ENCODE measurements around the gene PRLH.

Gene PRLH

GRCh38 chr2:237575869-237576862 lies 9.8 kb downstream of the PRLH start:
- Histone ChIP-seq H3K9me2 (replicated peaks; ENCODE audit: low read depth, low read length) (no peaks in the 10 kb centered on the region), H3F3A (ENCODE audit: low read depth) (no peaks in the 10 kb centered on the region), H2AFZ (ENCODE audit: low read length) (no peak overlapping the region), H3K4me1 (ENCODE audit: insufficient read depth, low read length, poor library complexity, severe bottlenecking) (no peaks in the 10 kb centered on the region), H3K4me2 (ENCODE audit: low read depth, low read length, poor library complexity, severe bottlenecking) (no peak overlapping the region), H3K36me3 (ENCODE audit: insufficient read depth, low read length) (no peaks in the 10 kb centered on the region), H3K4me3 (ENCODE audit: low read length, poor library complexity, severe bottlenecking) (no peak overlapping the region), H3K9me3 (ENCODE audit: insufficient read depth, low read depth, low read length) (no peaks in the 10 kb centered on the region), H3K9ac (ENCODE audit: low read depth, low read length, poor library complexity, severe bottlenecking) (no peak overlapping the region), H4K20me1 (ENCODE audit: insufficient read depth, low read length, poor library complexity, severe bottlenecking) (no peaks in the 10 kb centered on the region), H3K79me2 (ENCODE audit: insufficient read depth, low read length) (no peaks in the 10 kb centered on the region), H3K27me3 (ENCODE audit: insufficient read depth, low read length, poor library complexity, severe bottlenecking) (no peaks in the 10 kb centered on the region)
- no peak for TF ChIP-seq EZH2phosphoT487 (IDR thresholded peaks at IDR 0.05; ENCODE audit: borderline replicate concordance)
- no peak for TF ChIP-seq CTCF (conservative IDR thresholded peaks at IDR 0.05; ENCODE audit: low read length)

DNA sequence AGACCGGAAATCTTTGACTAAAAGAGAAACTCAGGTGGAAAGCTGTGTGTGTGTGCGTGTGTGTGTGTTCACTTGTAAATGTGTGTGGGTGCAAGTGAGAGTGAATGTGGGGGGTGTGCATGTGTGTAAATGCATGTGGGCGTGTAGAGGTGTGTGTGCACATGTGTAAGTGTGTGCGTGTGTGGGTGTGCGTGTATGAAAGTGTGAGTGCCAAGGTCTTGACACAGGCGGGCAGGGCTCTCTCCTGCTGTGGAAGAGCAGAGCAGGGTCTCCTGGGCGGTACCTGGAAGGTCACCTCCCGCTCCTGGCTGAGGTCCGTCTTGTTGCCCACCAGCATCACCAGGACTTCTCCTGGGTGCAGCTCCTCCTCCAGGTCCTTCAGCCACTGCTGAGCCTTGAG lies 10.6 kb downstream of the PRLH start:
- Histone ChIP-seq H4K20me1 (ENCODE audit: insufficient read depth, low read length, poor library complexity, severe bottlenecking) (no peaks in the 10 kb centered on the region), H3K79me2 (ENCODE audit: insufficient read depth, low read length) (no peaks in the 10 kb centered on the region), H3K4me3 (ENCODE audit: low read length, poor library complexity, severe bottlenecking) (no peak overlapping the region), H2AFZ (ENCODE audit: low read length) (no peak overlapping the region), H3F3A (ENCODE audit: low read depth) (no peaks in the 10 kb centered on the region), H3K4me2 (ENCODE audit: low read depth, low read length, poor library complexity, severe bottlenecking) (no peak overlapping the region), H3K9me3 (ENCODE audit: insufficient read depth, low read depth, low read length) (no peaks in the 10 kb centered on the region), H3K4me1 (ENCODE audit: insufficient read depth, low read length, poor library complexity, severe bottlenecking) (no peaks in the 10 kb centered on the region), H3K9ac (ENCODE audit: low read depth, low read length, poor library complexity, severe bottlenecking) (no peak overlapping the region), H3K9me2 (replicated peaks; ENCODE audit: low read depth, low read length) (no peaks in the 10 kb centered on the region), H3K27me3 (ENCODE audit: insufficient read depth, low read length, poor library complexity, severe bottlenecking) (no peaks in the 10 kb centered on the region), H3K36me3 (ENCODE audit: insufficient read depth, low read length) (no peaks in the 10 kb centered on the region)
- TF ChIP-seq CTCF (conservative IDR thresholded peaks at IDR 0.05; ENCODE audit: low read length): no peak
- TF ChIP-seq EZH2phosphoT487 (IDR thresholded peaks at IDR 0.05; ENCODE audit: borderline replicate concordance): no peak

DNA sequence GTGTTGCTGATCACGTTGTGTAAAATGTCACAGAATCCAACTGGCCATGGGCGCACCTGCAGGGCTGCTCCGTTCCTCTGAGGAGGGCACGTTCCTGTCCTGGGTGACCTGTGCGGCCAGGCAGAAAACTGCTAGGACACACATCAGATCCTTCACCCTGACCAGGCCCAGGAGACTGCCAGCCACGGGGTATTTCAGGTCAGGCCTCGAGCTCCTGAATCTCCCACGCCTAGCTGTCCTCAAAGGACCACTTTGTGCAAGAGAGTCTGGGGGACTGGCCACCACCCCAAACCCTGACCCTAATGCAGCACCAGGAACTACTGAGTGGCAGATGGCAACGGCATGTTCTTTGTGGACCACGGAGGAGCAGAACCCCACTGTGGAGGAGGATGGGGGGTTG lies 11.1 kb downstream of the PRLH start:
- no peak overlapping the region for H3K4me3 ChIP-seq (ENCODE audit: low read length, poor library complexity, severe bottlenecking)

More for the DNA sequence above, 11.1 kb downstream of the PRLH start:
- Histone ChIP-seq H3K27me3 (ENCODE audit: insufficient read depth, low read length, poor library complexity, severe bottlenecking) (no peaks in the 10 kb centered on the region), H3K9me2 (replicated peaks; ENCODE audit: low read depth, low read length) (no peaks in the 10 kb centered on the region), H3K9ac (ENCODE audit: low read depth, low read length, poor library complexity, severe bottlenecking) (no peak overlapping the region), H2AFZ (ENCODE audit: low read length) (no peak overlapping the region), H3K9me3 (ENCODE audit: insufficient read depth, low read depth, low read length) (no peaks in the 10 kb centered on the region), H3F3A (ENCODE audit: low read depth) (no peaks in the 10 kb centered on the region), H3K4me2 (ENCODE audit: low read depth, low read length, poor library complexity, severe bottlenecking) (no peak overlapping the region), H3K79me2 (ENCODE audit: insufficient read depth, low read length) (no peaks in the 10 kb centered on the region), H3K4me1 (ENCODE audit: insufficient read depth, low read length, poor library complexity, severe bottlenecking) (no peaks in the 10 kb centered on the region), H4K20me1 (ENCODE audit: insufficient read depth, low read length, poor library complexity, severe bottlenecking) (no peaks in the 10 kb centered on the region), H3K36me3 (ENCODE audit: insufficient read depth, low read length) (no peaks in the 10 kb centered on the region)
- TF ChIP-seq EZH2phosphoT487 (IDR thresholded peaks at IDR 0.05; ENCODE audit: borderline replicate concordance): no peak
- no peak for TF ChIP-seq CTCF (conservative IDR thresholded peaks at IDR 0.05; ENCODE audit: low read length)
